ENCODE measurements around the gene THADA.
"Not testable (repeated sequence)": the region's sequence is repeated elsewhere in the genome, so short reads cannot be mapped to it uniquely, and the experiment has no call there.

The THADA gene

GRCh38 chr2:43284967-43285366, 310.9 kb downstream of the THADA start:
- no peak for DNase-seq (ENCODE audit: extremely low spot score)
- ChIA-PET CTCF (no interaction called here), POLR2A (no interaction called here)
- TF ChIP-seq SUZ12 (IDR thresholded peaks at IDR 0.05) (no peak), L3MBTL2 (conservative IDR thresholded peaks at IDR 0.05) (no peak), PKNOX1 (IDR thresholded peaks at IDR 0.05) (no peak), SP1 (IDR thresholded peaks at IDR 0.05) (no peak), TARDBP (IDR thresholded peaks at IDR 0.05) (no peak), FOXK2 (IDR thresholded peaks at IDR 0.05) (no peak), ARNT (IDR thresholded peaks at IDR 0.05) (no peak), ELF4 (IDR thresholded peaks at IDR 0.05) (no peak), FOXM1 (IDR thresholded peaks at IDR 0.05; ENCODE audit: borderline replicate concordance) (no peak), ZNF384 (IDR thresholded peaks at IDR 0.05) (no peak), LEF1 (IDR thresholded peaks at IDR 0.05; ENCODE audit: borderline replicate concordance) (no peak), NFRKB (IDR thresholded peaks at IDR 0.05) (no peak), CTBP1 (IDR thresholded peaks at IDR 0.05; ENCODE audit: borderline replicate concordance) (no peak)

GRCh38 chr2:43284347-43284746, 311.5 kb downstream of the THADA start:
- POLR2A ChIA-PET; CTCF ChIA-PET; DNase-seq (ENCODE audit: extremely low spot score): not testable (repeated sequence)

- ChIA-PET CTCF (no interaction called here), POLR2A (no interaction called here)
- no peak for DNase-seq (ENCODE audit: extremely low spot score)
- TF ChIP-seq TARDBP (IDR thresholded peaks at IDR 0.05), result no peak
Measured at GRCh38 chr2:43280994-43281393, 314.8 kb downstream of the THADA start.

GRCh38 chr2:43279317-43279840, 316.5 kb downstream of the THADA start:
- ChIA-PET CTCF (no interaction called here), POLR2A (interaction anchor here (0.6 kb wide), 1 partner anchor 652 kb away, joined by 3 read pairs; no protein-coding TSS in a partner anchor)
- DNase-seq (ENCODE audit: extremely low spot score), result no peak
- no peak for TF ChIP-seq CTBP1 (IDR thresholded peaks at IDR 0.05; ENCODE audit: borderline replicate concordance)
- TF ChIP-seq BHLHE40 (IDR thresholded peaks at IDR 0.05; ENCODE audit: borderline replicate concordance), result no peak
- no peak for TF ChIP-seq ELF4 (IDR thresholded peaks at IDR 0.05)
- TF ChIP-seq FOXA1 (IDR thresholded peaks at IDR 0.05), result no peak
- no peak for TF ChIP-seq L3MBTL2 (conservative IDR thresholded peaks at IDR 0.05)
- TF ChIP-seq FOXK2 (IDR thresholded peaks at IDR 0.05), result no peak
- no peak for TF ChIP-seq NFRKB (IDR thresholded peaks at IDR 0.05)
- no peak for TF ChIP-seq PKNOX1 (IDR thresholded peaks at IDR 0.05)
- TF ChIP-seq HDGF (IDR thresholded peaks at IDR 0.05; ENCODE audit: borderline replicate concordance), result no peak
- TF ChIP-seq SUZ12 (IDR thresholded peaks at IDR 0.05), result no peak
- no peak for TF ChIP-seq LEF1 (IDR thresholded peaks at IDR 0.05; ENCODE audit: borderline replicate concordance)
- TF ChIP-seq ARNT (IDR thresholded peaks at IDR 0.05), result no peak
- TF ChIP-seq TARDBP (IDR thresholded peaks at IDR 0.05), result no peak
- TF ChIP-seq ZNF384 (IDR thresholded peaks at IDR 0.05), result no peak
- TF ChIP-seq SP1 (IDR thresholded peaks at IDR 0.05), result no peak
- no peak for TF ChIP-seq FOXM1 (IDR thresholded peaks at IDR 0.05; ENCODE audit: borderline replicate concordance)

GRCh38 chr2:43278564-43279220, 317.1 kb downstream of the THADA start:
- CTCF ChIA-PET, result interaction anchor here (0.6 kb wide), 1 partner anchor 123 kb away, joined by 3 read pairs; no protein-coding TSS in a partner anchor
- POLR2A ChIA-PET, result no interaction called here
- no peak for TF ChIP-seq HDGF (IDR thresholded peaks at IDR 0.05; ENCODE audit: borderline replicate concordance)
- TF ChIP-seq LEF1 (IDR thresholded peaks at IDR 0.05; ENCODE audit: borderline replicate concordance), result no peak
- DNase-seq (ENCODE audit: extremely low spot score), result no peak

- DNase-seq (ENCODE audit: extremely low spot score), result no peak
Measured at GRCh38 chr2:43276962-43277391, 318.9 kb downstream of the THADA start.

More at GRCh38 chr2:43276962-43277391, 318.9 kb downstream of the THADA start:
- TF ChIP-seq LEF1 (IDR thresholded peaks at IDR 0.05; ENCODE audit: borderline replicate concordance) (no peak), L3MBTL2 (conservative IDR thresholded peaks at IDR 0.05) (no peak), SUZ12 (IDR thresholded peaks at IDR 0.05) (no peak), NFRKB (IDR thresholded peaks at IDR 0.05) (no peak), BHLHE40 (IDR thresholded peaks at IDR 0.05; ENCODE audit: borderline replicate concordance) (no peak), FOXM1 (IDR thresholded peaks at IDR 0.05; ENCODE audit: borderline replicate concordance) (no peak), FOXK2 (IDR thresholded peaks at IDR 0.05) (no peak), CTBP1 (IDR thresholded peaks at IDR 0.05; ENCODE audit: borderline replicate concordance) (no peak), SP1 (IDR thresholded peaks at IDR 0.05) (no peak), TARDBP (IDR thresholded peaks at IDR 0.05) (no peak), ELF4 (IDR thresholded peaks at IDR 0.05) (no peak), ARNT (IDR thresholded peaks at IDR 0.05) (no peak), FOXA1 (IDR thresholded peaks at IDR 0.05) (no peak), PKNOX1 (IDR thresholded peaks at IDR 0.05) (no peak), ZNF384 (IDR thresholded peaks at IDR 0.05) (no peak), HDGF (IDR thresholded peaks at IDR 0.05; ENCODE audit: borderline replicate concordance) (no peak)
- ChIA-PET CTCF (interaction anchor here (0.7 kb wide), 1 partner anchor 1144 kb away, joined by 4 read pairs; no protein-coding TSS in a partner anchor), POLR2A (no interaction called here)
